Body of pancreas (tissue), 4 donors: ENCODE data around the gene NR6A1.

Experiments
- POLR2A ChIP-seq, 3 donors: fragments of 450-650 bp; IDR thresholded peaks; one replicate each; pipeline ENCODE4 v1.6.1; 2016; ENCODE audit warnings: antibody characterized with exemption in 3 of 3, mild to moderate bottlenecking in 2 of 3
- TF ChIP-seq, protein P1 (sequence below), 7 experiments: fragments of 450-650 bp in 4 of 7; fragments of 200-600 bp in 3 of 7; sonication (generic) in 3 of 7; IDR thresholded peaks; one replicate each; pipeline ENCODE4 v1.5.1; 2016 to 2019; ENCODE audit warnings: antibody characterized with exemption in 7 of 7

DNA sequence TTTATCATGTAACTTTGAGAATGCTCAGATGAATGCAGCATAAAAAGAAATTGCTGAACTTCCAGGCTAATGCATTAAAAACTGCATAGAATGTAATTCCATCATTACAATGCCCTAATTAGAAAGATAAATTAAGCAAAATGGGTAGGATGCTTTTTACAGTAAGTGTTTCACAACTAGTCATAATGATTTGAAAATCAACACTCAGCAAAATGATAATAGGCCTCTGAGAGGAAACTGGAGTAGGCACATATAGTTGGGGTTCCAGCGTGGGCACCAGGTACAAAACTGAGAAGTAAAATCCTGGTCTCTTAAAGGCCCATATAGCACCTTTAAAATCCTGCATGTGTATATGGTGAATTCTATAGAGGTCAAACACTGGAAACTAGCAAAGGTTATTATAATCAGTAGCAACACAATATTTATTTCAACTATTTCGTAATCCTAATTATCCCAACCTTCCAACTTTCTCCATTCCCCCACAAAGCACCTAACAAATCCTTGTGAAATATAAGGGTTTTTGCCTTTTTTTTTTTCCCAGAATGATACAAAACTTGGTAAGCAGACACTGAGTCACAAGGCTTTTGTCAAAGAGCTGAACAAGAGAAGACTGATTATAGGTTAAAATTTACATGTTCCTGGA, 155.9 kb downstream of the NR6A1 start:
- TF ChIP-seq, protein P1, sequence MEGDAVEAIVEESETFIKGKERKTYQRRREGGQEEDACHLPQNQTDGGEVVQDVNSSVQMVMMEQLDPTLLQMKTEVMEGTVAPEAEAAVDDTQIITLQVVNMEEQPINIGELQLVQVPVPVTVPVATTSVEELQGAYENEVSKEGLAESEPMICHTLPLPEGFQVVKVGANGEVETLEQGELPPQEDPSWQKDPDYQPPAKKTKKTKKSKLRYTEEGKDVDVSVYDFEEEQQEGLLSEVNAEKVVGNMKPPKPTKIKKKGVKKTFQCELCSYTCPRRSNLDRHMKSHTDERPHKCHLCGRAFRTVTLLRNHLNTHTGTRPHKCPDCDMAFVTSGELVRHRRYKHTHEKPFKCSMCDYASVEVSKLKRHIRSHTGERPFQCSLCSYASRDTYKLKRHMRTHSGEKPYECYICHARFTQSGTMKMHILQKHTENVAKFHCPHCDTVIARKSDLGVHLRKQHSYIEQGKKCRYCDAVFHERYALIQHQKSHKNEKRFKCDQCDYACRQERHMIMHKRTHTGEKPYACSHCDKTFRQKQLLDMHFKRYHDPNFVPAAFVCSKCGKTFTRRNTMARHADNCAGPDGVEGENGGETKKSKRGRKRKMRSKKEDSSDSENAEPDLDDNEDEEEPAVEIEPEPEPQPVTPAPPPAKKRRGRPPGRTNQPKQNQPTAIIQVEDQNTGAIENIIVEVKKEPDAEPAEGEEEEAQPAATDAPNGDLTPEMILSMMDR (IDR thresholded peaks at IDR 0.05) = no peak
- no peak for TF ChIP-seq POLR2A (IDR thresholded peaks at IDR 0.05)
